ENCODE measurements around the gene SLN.

DNA sequence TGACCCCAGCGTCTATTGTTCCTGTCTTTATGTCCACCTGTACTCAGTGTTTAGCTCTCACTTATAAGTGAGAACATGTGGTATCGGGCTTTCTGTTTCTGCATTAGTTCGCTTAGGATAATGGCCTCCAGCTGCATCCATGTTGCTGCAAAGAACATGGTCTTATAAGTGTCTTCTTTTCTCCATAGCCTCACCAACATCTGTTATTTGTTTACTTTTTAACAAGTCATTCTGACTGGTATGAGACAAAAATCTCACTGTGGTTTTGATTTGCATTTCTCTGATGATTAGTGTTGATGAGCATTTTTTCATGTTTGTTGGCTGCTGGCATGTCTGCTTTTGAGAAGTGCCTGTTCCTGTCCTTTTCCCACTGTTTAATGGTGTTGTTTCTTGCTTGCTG is 21.7 kb upstream of the SLN start:
- TF ChIP-seq, protein P1, sequence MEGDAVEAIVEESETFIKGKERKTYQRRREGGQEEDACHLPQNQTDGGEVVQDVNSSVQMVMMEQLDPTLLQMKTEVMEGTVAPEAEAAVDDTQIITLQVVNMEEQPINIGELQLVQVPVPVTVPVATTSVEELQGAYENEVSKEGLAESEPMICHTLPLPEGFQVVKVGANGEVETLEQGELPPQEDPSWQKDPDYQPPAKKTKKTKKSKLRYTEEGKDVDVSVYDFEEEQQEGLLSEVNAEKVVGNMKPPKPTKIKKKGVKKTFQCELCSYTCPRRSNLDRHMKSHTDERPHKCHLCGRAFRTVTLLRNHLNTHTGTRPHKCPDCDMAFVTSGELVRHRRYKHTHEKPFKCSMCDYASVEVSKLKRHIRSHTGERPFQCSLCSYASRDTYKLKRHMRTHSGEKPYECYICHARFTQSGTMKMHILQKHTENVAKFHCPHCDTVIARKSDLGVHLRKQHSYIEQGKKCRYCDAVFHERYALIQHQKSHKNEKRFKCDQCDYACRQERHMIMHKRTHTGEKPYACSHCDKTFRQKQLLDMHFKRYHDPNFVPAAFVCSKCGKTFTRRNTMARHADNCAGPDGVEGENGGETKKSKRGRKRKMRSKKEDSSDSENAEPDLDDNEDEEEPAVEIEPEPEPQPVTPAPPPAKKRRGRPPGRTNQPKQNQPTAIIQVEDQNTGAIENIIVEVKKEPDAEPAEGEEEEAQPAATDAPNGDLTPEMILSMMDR (conservative IDR thresholded peaks at IDR 0.05 in 1 of 2, IDR thresholded peaks at IDR 0.05 in 1 of 2; ENCODE audit: low read depth in 1 of 2, low read length in 2 of 2): no peak
- no peak for TF ChIP-seq EZH2 (IDR thresholded peaks at IDR 0.05; ENCODE audit: low read length, missing control alignments)
